DMS 273 (cell line): ENCODE measurements around the gene TMCC2.
"Not testable (repeated sequence)": the region's sequence is repeated elsewhere in the genome, so short reads cannot be mapped to it uniquely, and the experiment has no call there.

Experiments used
- DNase-seq: peaks from one replicate; lab custom pipeline; 2025; ENCODE audit not compliant: unreplicated experiment; lab: John Stamatoyannopoulos, UW

Gene TMCC2

DNA sequence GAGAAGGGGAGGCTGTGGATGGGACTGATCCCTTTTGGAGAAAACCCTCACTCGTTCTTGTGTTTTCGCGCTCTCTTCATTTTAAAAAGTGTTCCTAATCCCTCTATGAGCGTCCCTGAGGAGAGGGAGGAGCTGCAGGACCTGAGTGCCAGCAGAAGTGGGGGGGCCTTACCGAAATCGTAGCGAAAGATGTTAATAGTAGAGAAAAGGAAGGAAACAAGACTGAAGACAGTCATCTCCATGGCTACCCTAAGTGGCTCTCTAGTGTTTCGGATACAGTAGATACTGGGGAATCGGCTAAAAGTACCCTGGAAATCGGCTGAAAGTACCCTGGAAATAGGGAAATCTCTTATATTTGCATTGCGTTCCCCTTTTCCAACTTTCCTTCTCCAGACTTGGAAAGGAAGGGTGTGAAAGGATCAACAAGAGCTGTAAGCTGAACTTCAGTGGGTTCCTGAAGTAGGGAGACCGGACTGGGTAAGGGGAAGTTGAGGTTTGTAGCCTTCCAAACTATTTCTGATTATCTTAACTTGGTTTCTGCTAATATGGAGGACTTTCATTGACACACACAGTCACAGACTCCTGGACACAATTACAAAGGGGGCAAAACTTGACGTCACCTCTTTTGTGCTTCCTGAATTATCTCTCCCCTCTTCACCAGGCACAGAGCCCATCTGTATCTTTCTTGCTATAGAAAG lies 15.8 kb upstream of the TMCC2 start:
- no peak for DNase-seq

DNA sequence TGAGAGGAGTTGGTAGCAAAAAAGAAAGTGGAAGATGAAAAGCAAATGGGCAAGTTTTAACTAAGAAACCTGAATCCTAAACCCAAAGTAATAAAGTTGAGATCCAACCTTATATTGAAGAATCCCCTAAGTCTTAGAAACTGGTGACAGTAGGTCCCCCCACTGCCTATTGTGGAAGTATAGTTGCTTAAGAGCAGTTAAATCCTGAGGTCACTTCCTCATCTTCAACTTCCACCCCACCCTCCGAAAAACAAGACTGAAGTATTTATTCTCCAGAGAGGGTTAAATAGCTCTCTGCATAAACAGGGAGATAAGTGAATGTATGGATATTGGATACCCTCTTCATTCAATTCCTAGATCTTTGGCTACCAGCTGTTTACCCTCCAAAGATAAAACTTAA lies 13.0 kb upstream of the TMCC2 start:
- DNase-seq: no peak

GRCh38 chr1:205216588-205216987 lies 11.2 kb upstream of the TMCC2 start:
- DNase-seq: no peak

- no peak for DNase-seq
These were observed 10.3 kb upstream of the TMCC2 start for GRCh38 chr1:205217418-205217817.

GRCh38 chr1:205220421-205220820 lies 7.3 kb upstream of the TMCC2 start:
- DNase-seq: no peak

GRCh38 chr1:205224736-205225135 lies 3.0 kb upstream of the TMCC2 start:
- no peak for DNase-seq

DNA sequence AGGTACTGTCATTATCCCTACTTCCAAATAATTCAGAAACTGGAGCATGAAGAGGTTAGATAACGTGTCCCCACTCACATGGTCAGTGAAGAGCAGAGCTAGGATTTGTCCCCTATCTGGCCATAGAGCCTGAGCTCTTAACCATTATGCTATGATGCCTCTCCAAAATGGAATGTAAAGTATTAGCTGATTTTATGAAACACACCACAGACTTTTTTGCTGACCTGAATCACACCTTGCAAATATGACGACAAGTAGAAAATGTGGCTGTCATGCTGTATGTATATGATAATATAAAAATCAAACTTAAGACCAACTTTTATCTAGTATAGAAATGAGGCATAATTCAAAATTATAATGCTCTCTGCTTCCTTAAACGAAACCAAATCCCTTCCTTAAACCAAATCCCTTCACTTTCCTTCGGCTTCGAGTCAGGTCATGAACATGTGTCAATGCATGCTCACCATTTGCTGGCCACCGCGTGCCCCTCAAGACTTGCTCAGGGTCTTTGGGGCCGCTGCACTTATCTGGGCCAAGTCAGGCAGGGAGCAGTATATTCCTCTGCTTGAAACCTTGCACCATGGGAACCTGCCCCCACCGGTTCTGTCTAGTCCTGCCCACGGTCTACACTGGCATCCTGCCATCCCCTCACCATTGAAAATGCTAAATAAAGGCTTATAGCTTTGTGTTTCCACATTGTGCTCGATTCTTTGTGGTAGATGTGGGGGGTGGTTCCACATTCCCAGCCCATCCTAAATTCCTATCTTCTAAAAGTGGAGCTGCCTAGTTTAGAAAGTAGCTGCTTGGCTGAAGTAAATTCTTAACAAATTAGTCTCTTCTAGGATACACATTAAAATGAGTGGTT lies 1.6 kb upstream of the TMCC2 start:
- DNase-seq: peak; percentile 48

- peak; percentile 70 for DNase-seq
These were observed 720 bp upstream of the TMCC2 start for GRCh38 chr1:205226868-205227583.

DNA sequence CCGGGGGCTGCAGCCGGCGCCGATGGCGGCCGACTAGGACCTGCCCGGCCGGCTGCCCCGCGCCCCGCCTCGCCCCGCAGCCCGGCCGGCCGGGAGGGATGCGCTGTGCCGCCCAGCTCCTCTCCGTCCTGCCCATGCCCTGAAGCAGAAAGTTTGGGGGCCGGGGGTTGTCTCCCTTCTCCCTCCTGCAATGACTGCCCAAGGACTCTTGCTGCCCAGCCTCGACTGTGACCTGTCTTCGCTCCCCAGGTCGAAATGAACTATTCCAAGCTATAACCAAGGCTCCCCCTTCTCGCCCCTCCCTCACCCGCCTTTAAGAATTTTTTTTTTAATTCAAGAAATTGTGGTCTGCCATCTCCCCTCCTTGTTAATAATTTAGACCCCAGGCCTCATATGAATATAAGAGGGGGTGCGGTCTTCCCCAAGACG lies 361 bp downstream of the TMCC2 start:
- DNase-seq: peak; percentile 69

GRCh38 chr1:205229399-205229871 lies 1.7 kb downstream of the TMCC2 start:
- peak; percentile 96 for DNase-seq

DNA sequence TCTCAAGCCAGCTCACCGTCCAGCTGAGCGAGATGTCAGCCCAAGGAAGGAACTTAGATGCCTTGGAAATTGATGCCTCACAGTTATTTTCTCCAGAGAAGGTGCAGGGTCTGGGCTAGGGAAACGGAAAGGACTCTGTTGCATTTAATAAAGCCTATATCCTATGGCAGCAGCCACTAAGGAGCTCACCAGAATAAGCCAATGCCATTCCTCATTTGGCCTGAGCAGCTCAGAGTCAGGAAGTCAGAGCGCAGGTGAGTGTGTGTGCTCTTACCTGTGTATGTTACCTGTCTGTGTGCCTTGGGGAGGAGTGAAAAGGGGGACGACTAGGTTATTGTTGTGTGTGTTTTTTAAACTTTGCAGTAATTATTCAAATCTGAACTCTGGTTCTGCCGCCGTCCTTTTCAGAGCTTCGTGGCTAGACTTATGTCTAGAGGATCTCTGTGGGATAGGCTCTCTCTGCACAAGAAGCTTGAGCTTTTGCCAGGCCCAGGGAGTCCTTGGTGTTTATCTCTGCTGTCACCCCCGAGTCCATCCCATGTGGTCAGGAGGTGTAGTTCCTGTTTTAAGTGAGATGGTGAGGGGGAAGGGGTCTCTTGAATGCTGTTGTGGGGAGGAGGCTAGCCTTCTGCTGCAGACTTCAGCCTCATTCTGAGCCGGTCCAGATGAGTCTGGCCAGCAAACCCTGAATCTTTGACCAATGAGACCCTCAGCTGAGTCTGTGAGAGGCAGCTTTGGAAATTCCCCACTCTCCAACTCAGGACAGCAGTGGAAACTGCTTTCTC lies 2.4 kb downstream of the TMCC2 start:
- no peak for DNase-seq

DNA sequence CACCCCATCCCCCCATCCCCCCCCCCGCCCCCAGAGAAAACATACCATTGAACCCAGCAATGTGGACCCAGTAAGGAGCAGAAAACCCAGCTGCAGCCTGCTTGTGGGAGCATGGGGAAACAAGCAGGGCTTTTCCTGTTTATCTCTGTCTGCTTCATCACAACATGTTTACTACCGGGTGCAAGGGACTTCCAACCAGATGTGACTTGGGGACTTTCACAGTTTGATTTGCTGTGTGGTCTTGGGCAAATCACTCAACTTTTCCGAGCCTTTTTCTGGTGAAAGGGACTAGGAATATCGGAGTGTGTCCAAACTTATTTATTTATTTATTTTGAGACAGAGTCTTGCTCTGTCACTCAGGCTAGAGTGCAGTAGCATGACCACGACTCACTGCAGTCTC lies 3.2 kb downstream of the TMCC2 start:
- DNase-seq: no peak

DNA sequence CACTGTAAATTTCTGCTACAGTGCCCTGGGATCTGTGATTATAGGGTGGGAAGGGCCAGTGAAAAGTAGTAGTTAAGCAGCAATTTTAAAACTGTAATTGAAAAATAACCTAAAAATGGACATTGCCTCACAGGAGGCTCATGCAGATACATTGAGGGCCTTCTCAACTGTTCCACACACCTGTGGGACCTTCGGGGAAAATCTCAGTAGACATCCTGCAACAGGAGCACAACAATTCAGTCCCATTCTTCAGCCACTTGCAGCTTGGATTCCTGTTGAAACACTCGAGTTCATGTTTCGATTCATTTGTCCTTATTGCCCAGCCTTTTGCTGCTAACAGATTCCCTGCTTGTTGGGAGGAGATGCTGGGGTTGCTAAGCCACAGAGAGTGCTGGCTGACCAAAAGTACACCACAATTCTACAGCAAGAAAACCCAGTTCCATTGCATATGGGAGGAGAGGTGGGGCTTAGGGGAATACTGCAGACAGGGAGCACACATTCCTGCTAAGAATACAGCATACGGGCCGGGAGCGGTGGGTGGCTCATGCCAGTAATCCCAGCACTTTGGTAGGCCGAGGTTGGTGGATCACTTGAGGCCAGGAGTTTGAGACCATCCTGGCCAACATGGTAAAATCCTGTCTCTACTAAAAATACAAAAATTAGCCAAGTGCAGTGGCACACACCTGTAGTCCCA lies 4.5 kb downstream of the TMCC2 start:
- DNase-seq: no peak

DNA sequence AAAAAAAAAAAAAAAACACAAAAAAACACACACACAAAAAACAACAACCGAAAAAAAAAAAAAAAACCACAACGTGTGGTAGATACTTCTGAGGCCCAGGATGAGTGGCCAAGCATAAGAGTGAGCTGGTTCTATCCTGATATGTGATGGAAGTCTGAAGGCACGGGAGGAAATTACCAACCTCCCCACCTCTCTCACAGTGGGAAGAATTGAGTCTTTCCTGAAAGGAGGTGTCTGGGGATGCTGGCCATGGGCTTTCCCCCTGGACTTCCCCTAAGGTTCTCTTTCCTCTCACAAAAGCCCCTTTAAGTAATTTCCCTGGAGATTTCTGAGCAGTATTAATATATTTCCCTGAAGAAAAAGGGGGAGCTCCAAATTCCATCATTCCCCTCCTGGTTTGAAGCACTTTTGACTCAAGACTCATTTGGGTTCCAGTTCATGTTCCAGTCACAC lies 5.2 kb downstream of the TMCC2 start:
- no peak for DNase-seq

DNA sequence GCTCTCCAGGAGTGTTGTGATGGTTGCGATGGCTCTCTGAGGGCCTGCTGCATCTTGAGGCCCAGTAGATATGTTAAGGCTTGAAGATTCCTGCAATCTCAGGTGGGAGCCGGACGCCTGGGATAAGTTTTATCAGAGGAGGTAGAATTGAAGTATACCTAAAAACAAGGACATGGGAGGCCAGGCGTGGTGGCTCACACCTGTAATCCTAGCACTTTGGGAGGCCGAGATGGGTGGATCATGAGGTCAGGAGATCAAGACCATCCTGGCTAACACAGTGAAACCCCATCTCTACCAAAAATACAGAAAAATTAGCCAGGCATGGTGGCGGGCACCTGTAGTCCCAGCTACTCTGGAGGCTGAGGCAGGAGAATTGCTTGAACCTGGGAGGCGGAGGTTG lies 6.2 kb downstream of the TMCC2 start:
- DNase-seq: not testable (repeated sequence)

- DNase-seq: no peak
These were observed 8.2 kb downstream of the TMCC2 start for GRCh38 chr1:205235951-205236350.

- DNase-seq: no peak
These were observed 8.8 kb downstream of the TMCC2 start for GRCh38 chr1:205236526-205236925.

- DNase-seq: no peak
These were observed 9.3 kb downstream of the TMCC2 start for GRCh38 chr1:205236951-205237475.

GRCh38 chr1:205237526-205238484 lies 10.1 kb downstream of the TMCC2 start:
- DNase-seq: no peak
